ENCODE measurements around the gene NID1.

NID1 gene

DNA sequence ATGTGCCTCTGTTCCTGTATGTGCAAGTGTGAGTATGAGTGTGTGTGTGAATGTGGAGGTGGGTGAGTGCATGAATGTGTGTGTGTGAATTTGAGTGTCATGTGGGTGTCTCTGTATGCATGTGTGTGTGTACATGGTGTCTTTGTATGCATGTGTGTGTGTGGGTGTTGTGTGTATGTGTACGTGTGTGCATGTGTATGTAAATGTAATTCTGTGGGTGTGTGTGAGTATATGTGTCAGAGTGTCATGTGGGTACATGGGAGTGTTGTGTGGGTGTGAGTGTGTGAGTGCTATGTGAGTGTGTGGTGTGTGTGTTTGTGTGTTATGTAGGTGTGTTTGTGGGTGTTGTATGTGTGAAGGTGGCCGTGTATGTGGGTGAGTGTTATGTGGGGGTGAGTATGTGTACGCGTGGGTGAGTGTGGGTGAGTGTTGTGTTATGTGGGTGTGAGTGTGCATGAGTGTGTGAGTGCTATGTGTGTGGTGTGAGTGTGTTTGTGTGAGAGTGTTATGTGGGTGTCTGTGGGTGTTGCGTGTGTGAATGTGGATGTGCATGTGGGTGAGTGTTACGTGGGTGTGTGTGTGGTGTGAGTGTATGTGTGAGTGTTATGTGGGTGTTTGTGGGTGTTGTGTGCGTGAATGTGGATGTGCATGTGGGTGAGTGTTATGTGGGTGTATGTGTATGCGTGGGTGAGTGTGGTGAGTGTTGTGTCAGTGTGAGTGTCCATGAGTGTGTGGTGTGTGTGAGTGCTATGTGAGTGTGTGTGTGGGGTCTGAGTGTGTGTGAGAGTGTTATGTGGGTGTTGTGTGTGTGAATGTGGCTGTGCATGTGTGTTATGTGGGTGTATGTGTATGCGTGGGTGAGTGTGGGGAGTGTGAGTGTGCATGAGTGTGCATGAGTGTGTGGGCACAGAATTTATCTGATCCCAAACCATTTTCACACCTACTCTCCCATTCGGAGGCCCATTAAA, 36.6 kb upstream of the NID1 start:
- H2AK5ac ChIP-seq (ENCODE audit: low read depth, low read length): peak overlapping the region; percentile 30
- DNase-seq (ENCODE audit: low spot score): no peak
- H2BK15ac ChIP-seq (ENCODE audit: low read length): peak overlapping the region; percentile 32

DNA sequence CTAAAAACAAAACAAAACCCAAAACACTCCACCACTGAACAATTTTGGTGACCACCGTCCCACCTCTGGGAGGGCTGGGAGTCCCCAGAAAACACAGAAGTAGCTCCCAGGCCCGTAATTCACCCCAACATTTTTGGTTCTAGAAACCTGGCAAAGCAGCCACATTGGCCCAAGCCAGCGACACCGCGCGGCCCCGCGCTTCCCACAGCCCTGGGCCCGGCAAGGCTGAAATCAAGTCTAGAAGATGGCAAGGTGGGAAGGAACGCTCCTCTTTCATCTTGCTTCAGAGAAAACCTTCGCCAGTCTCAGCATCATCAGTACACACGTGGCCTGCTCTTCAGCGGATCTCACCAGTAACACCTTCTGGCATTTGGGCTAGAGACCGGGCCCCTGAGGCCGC, 35.9 kb upstream of the NID1 start:
- no peaks in the 10 kb centered on the region for H3K36me3 ChIP-seq (replicated peaks in 1 of 2; ENCODE audit: control insufficient read depth in 2 of 2, insufficient read depth in 2 of 2, low read length in 2 of 2)

More for the DNA sequence above, 36.6 kb upstream of the NID1 start:
- H3K27ac ChIP-seq (replicated peaks; ENCODE audit: low read length): no peak overlapping the region
- H4K8ac ChIP-seq (ENCODE audit: low read depth, low read length): no peak overlapping the region
- no peaks in the 10 kb centered on the region for H3K79me1 ChIP-seq (ENCODE audit: low read depth, low read length)
- no peaks in the 10 kb centered on the region for H3K36me3 ChIP-seq (replicated peaks in 1 of 2; ENCODE audit: control insufficient read depth in 2 of 2, insufficient read depth in 2 of 2, low read length in 2 of 2)
- H3K4me2 ChIP-seq (ENCODE audit: insufficient read depth, low read length, poor library complexity, severe bottlenecking): no peak overlapping the region
- 100% methylated on average over 5 to 8 of the region's 10 CpGs for WGBS, 2 donors (ENCODE audit: extremely low coverage in 2 of 2, insufficient read length in 2 of 2, insufficient replicate concordance in 1 of 2)
- H2BK12ac ChIP-seq (ENCODE audit: low read length): peak overlapping the region; percentile 85
- H3K4ac ChIP-seq (ENCODE audit: low read length): no peak overlapping the region
- H2AFZ ChIP-seq (ENCODE audit: low read length): no peak overlapping the region
- H3K18ac ChIP-seq (ENCODE audit: low read length): no peak overlapping the region
- H2BK120ac ChIP-seq (ENCODE audit: low read depth, low read length): no peak overlapping the region
- peaks cover 2 to 8% of the 10 kb centered on the region in 2 donors for H3K4me1 ChIP-seq (ENCODE audit: control insufficient read depth in 2 of 2, insufficient read depth in 1 of 2, low read depth in 1 of 2, low read length in 2 of 2)
- peak overlapping the region; percentile 86 for H4K91ac ChIP-seq (ENCODE audit: low read depth, low read length, poor library complexity)
- H3K23ac ChIP-seq (ENCODE audit: low read depth, low read length, poor library complexity): peak overlapping the region; percentile 5
- H3K27me3 ChIP-seq (ENCODE audit: control insufficient read depth in 3 of 3, insufficient read depth in 3 of 3, low read depth in 1 of 3, low read length in 3 of 3): peaks cover 0 to 2% (median 0%) of the 10 kb centered on the region in 3 experiments
- no peak overlapping the region for H3K14ac ChIP-seq (ENCODE audit: low read length)
- peak overlapping the region; percentile 57 for H3K9ac ChIP-seq (ENCODE audit: low read depth, low read length, poor library complexity)
- H3K4me3 ChIP-seq (ENCODE audit: low read length in 2 of 2): peak overlapping the region in 1 of 2 donors; percentile 23
- H3K9me3 ChIP-seq (replicated peaks in 1 of 2; ENCODE audit: control insufficient read depth in 2 of 2, insufficient read depth in 1 of 2, low read depth in 1 of 2, low read length in 2 of 2): peaks cover 0 to 3% of the 10 kb centered on the region in 2 donors
- no peak overlapping the region for H2BK5ac ChIP-seq (ENCODE audit: low read length)

DNA sequence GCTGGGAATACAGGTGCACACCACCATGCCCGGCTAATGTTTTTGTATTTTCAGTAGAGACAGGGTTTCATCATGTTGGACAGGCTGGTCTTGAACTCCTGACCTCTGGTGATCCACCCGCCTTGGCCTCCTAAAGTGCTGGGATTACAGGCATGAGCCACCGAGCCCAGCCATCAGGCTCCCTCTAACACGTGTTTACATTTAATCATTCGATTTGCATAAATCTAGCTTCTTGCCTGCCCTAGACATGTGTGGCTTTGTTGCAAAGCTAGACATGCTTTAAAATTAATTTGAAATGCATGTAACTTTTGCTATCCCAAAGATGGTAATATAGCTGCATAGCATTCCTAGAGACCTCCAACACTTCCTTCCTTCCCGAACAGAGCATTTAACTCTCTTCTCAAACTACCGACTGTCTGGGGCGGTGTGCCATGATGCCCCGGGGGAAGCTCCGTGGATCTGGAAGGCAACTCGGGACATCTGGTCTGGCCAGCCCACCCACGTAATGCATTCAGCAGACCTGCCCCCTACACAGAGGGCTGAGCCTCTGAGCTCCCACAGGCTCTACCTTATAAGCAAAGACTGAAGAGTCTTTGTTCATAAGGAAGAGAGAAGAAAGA, 34.6 kb upstream of the NID1 start:
- no peak overlapping the region for H4K8ac ChIP-seq (ENCODE audit: low read depth, low read length)

More for the DNA sequence above, 35.9 kb upstream of the NID1 start:
- no peak overlapping the region for H3K23ac ChIP-seq (ENCODE audit: low read depth, low read length, poor library complexity)
- peaks cover 0 to 2% (median 0%) of the 10 kb centered on the region in 3 experiments for H3K27me3 ChIP-seq (ENCODE audit: control insufficient read depth in 3 of 3, insufficient read depth in 3 of 3, low read depth in 1 of 3, low read length in 3 of 3)
- H3K4me2 ChIP-seq (ENCODE audit: insufficient read depth, low read length, poor library complexity, severe bottlenecking): no peak overlapping the region
- H2BK5ac ChIP-seq (ENCODE audit: low read length): no peak overlapping the region
- H2AFZ ChIP-seq (ENCODE audit: low read length): no peak overlapping the region
- no peak overlapping the region for H3K4me3 ChIP-seq (ENCODE audit: low read length in 2 of 2)
- H3K27ac ChIP-seq (replicated peaks; ENCODE audit: low read length): no peak overlapping the region
- no peak overlapping the region for H3K18ac ChIP-seq (ENCODE audit: low read length)
- H2BK15ac ChIP-seq (ENCODE audit: low read length): no peak overlapping the region
- no CpG with 5 or more reads among the region's 15 CpGs for WGBS, 2 donors (ENCODE audit: extremely low coverage in 2 of 2, insufficient read length in 2 of 2, insufficient replicate concordance in 1 of 2)
- H3K9me3 ChIP-seq (replicated peaks in 1 of 2; ENCODE audit: control insufficient read depth in 2 of 2, insufficient read depth in 1 of 2, low read depth in 1 of 2, low read length in 2 of 2): peaks cover 0 to 3% of the 10 kb centered on the region in 2 donors
- H2BK12ac ChIP-seq (ENCODE audit: low read length): no peak overlapping the region
- H3K4ac ChIP-seq (ENCODE audit: low read length): no peak overlapping the region
- H3K79me1 ChIP-seq (ENCODE audit: low read depth, low read length): no peaks in the 10 kb centered on the region
- no peak overlapping the region for H4K91ac ChIP-seq (ENCODE audit: low read depth, low read length, poor library complexity)
- no peak overlapping the region for H2BK120ac ChIP-seq (ENCODE audit: low read depth, low read length)
- no peak overlapping the region for H4K8ac ChIP-seq (ENCODE audit: low read depth, low read length)
- no peak overlapping the region for H3K9ac ChIP-seq (ENCODE audit: low read depth, low read length, poor library complexity)
- peaks cover 2 to 8% of the 10 kb centered on the region in 2 donors for H3K4me1 ChIP-seq (ENCODE audit: control insufficient read depth in 2 of 2, insufficient read depth in 1 of 2, low read depth in 1 of 2, low read length in 2 of 2)
- no peak for DNase-seq (ENCODE audit: low spot score)
- no peak overlapping the region for H3K14ac ChIP-seq (ENCODE audit: low read length)
- H2AK5ac ChIP-seq (ENCODE audit: low read depth, low read length): peak overlapping the region; percentile 30

DNA sequence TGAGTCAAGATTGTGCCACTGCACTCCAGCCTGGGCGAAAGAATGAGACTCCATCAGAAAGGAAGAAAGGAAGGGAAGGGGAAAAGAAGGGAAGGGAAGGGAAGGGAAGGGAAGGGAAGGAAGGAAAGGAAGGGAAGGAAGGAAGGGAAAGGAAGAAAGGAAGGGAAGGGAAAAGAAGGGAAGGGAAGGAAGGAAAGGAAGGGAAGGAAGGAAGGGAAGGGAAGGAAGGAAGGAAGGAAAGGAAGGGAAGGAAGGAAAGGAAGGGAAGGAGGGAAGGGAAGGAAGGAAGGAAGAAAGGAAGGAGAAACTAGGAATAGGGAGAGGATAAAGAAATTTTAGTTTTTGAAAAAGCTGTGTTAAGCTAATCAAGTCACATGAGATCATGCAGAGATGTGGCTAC, 33.4 kb upstream of the NID1 start:
- Histone ChIP-seq H2AFZ (ENCODE audit: low read length) (no peak overlapping the region), H3K18ac (ENCODE audit: low read length) (no peak overlapping the region), H2BK15ac (ENCODE audit: low read length) (no peak overlapping the region), H3K4me3 (ENCODE audit: low read length in 2 of 2) (no peak overlapping the region), H4K8ac (ENCODE audit: low read depth, low read length) (no peak overlapping the region), H3K36me3 (replicated peaks in 1 of 2; ENCODE audit: control insufficient read depth in 2 of 2, insufficient read depth in 2 of 2, low read length in 2 of 2) (no peaks in the 10 kb centered on the region), H2BK5ac (ENCODE audit: low read length) (no peak overlapping the region), H3K4me1 (ENCODE audit: control insufficient read depth in 2 of 2, insufficient read depth in 1 of 2, low read depth in 1 of 2, low read length in 2 of 2) (peaks cover 2 to 8% of the 10 kb centered on the region in 2 donors), H3K4me2 (ENCODE audit: insufficient read depth, low read length, poor library complexity, severe bottlenecking) (no peak overlapping the region), H3K23ac (ENCODE audit: low read depth, low read length, poor library complexity) (no peak overlapping the region), H3K4ac (ENCODE audit: low read length) (no peak overlapping the region), H4K91ac (ENCODE audit: low read depth, low read length, poor library complexity) (no peak overlapping the region), H3K27me3 (ENCODE audit: control insufficient read depth in 3 of 3, insufficient read depth in 3 of 3, low read depth in 1 of 3, low read length in 3 of 3) (peaks cover 0 to 2% (median 0%) of the 10 kb centered on the region in 3 experiments), H3K9me3 (replicated peaks in 1 of 2; ENCODE audit: control insufficient read depth in 2 of 2, insufficient read depth in 1 of 2, low read depth in 1 of 2, low read length in 2 of 2) (peaks cover 3 to 7% of the 10 kb centered on the region in 2 donors), H3K14ac (ENCODE audit: low read length) (no peak overlapping the region), H3K9ac (ENCODE audit: low read depth, low read length, poor library complexity) (no peak overlapping the region), H3K27ac (replicated peaks; ENCODE audit: low read length) (no peak overlapping the region), H2BK12ac (ENCODE audit: low read length) (no peak overlapping the region), H2AK5ac (ENCODE audit: low read depth, low read length) (no peak overlapping the region), H3K79me1 (ENCODE audit: low read depth, low read length) (peaks cover 2% of the 10 kb centered on the region), H2BK120ac (ENCODE audit: low read depth, low read length) (no peak overlapping the region)
- no peak for DNase-seq (ENCODE audit: low spot score)
- no CpG with 5 or more reads among the region's 1 CpG for WGBS, 2 donors (ENCODE audit: extremely low coverage in 2 of 2, insufficient read length in 2 of 2, insufficient replicate concordance in 1 of 2)

More for the DNA sequence above, 34.6 kb upstream of the NID1 start:
- Histone ChIP-seq H4K91ac (ENCODE audit: low read depth, low read length, poor library complexity) (no peak overlapping the region), H2AFZ (ENCODE audit: low read length) (no peak overlapping the region), H3K23ac (ENCODE audit: low read depth, low read length, poor library complexity) (no peak overlapping the region), H3K27me3 (ENCODE audit: control insufficient read depth in 3 of 3, insufficient read depth in 3 of 3, low read depth in 1 of 3, low read length in 3 of 3) (peaks cover 0 to 2% (median 0%) of the 10 kb centered on the region in 3 experiments), H3K4me2 (ENCODE audit: insufficient read depth, low read length, poor library complexity, severe bottlenecking) (no peak overlapping the region), H3K4ac (ENCODE audit: low read length) (no peak overlapping the region), H2AK5ac (ENCODE audit: low read depth, low read length) (no peak overlapping the region), H3K9ac (ENCODE audit: low read depth, low read length, poor library complexity) (no peak overlapping the region), H3K36me3 (replicated peaks in 1 of 2; ENCODE audit: control insufficient read depth in 2 of 2, insufficient read depth in 2 of 2, low read length in 2 of 2) (no peaks in the 10 kb centered on the region), H3K18ac (ENCODE audit: low read length) (no peak overlapping the region), H3K27ac (replicated peaks; ENCODE audit: low read length) (no peak overlapping the region), H2BK12ac (ENCODE audit: low read length) (no peak overlapping the region), H2BK5ac (ENCODE audit: low read length) (no peak overlapping the region), H3K9me3 (replicated peaks in 1 of 2; ENCODE audit: control insufficient read depth in 2 of 2, insufficient read depth in 1 of 2, low read depth in 1 of 2, low read length in 2 of 2) (peaks cover 0 to 7% of the 10 kb centered on the region in 2 donors), H3K4me1 (ENCODE audit: control insufficient read depth in 2 of 2, insufficient read depth in 1 of 2, low read depth in 1 of 2, low read length in 2 of 2) (peaks cover 2 to 8% of the 10 kb centered on the region in 2 donors), H2BK15ac (ENCODE audit: low read length) (no peak overlapping the region), H3K14ac (ENCODE audit: low read length) (no peak overlapping the region), H3K79me1 (ENCODE audit: low read depth, low read length) (no peaks in the 10 kb centered on the region), H2BK120ac (ENCODE audit: low read depth, low read length) (no peak overlapping the region), H3K4me3 (ENCODE audit: low read length in 2 of 2) (no peak overlapping the region)
- no peak for DNase-seq (ENCODE audit: low spot score)
- no CpG with 5 or more reads among the region's 12 CpGs for WGBS, 2 donors (ENCODE audit: extremely low coverage in 2 of 2, insufficient read length in 2 of 2, insufficient replicate concordance in 1 of 2)

Data from neuronal stem cell (in vitro differentiated cells).